ENCODE measurements around the gene HASPIN. TPM values are rescaled to one million over a fixed set of nuclear protein-coding genes. Genes with fewer than 3 reads are reported as not detected.

The HASPIN gene
- total and polyA plus RNA-seq, 2 of the 13 experiments (the other 11 are each of a cell fraction or from before 2014, with no cell fraction given): 2.7 to 8.1 TPM

GRCh38 chr17:3690094-3690715 is 33.5 kb upstream of the HASPIN start:
- Histone ChIP-seq H4K20me1 (ENCODE audit: insufficient read depth, low read length) (no peaks in the 10 kb centered on the region), H3K27me3 (ENCODE audit: control insufficient read depth in 1 of 2, insufficient read depth in 2 of 2, low read length in 2 of 2) (peaks cover 1 to 9% of the 10 kb centered on the region in 2 experiments; a peak in 3 of 5 replicates), H3K4me2 (ENCODE audit: low read depth, low read length) (no peak overlapping the region), H3K9ac (ENCODE audit: insufficient read depth, low read depth, low read length) (no peak overlapping the region), H3K79me2 (ENCODE audit: insufficient read depth, low read length) (no peaks in the 10 kb centered on the region), H3K36me3 (replicated peaks in 1 of 2; ENCODE audit: control insufficient read depth in 1 of 2, insufficient read depth in 2 of 2, low read length in 2 of 2) (no peaks in the 10 kb centered on the region), H3K4me1 (ENCODE audit: insufficient read depth, low read length) (peaks cover 9% of the 10 kb centered on the region), H3K27ac (ENCODE audit: extremely low read length, insufficient read depth, low read length) (no peak overlapping the region), H3K4me3 (replicated peaks in 1 of 3; ENCODE audit: insufficient read depth in 1 of 3, low read depth in 2 of 3, low read length in 3 of 3) (no peak overlapping the region), H3K9me3 (ENCODE audit: low read length) (no peaks in the 10 kb centered on the region), H2AFZ (ENCODE audit: low read length) (no peak overlapping the region)
- no TSS peak for BruUV-seq (replicated peaks)
- in situ Hi-C loops (cut with HindIII; ENCODE audit: extremely low pct_ligation_motif_present, low pct_unique_long_range_greater_than_20kb) (no loop called here), intact Hi-C loops (cut with micrococcal nuclease; ENCODE audit: unreplicated experiment) (no loop called here)
- ATAC-seq: no peak; the same call in 2 of the 3 replicates
- ChIA-PET POLR2A (no interaction called here), CTCF (ENCODE audit: low intra/inter-chr PET ratio, low total read pairs) (no interaction called here)
- no peak for DNase-seq (ENCODE audit: low spot score)
- FAIRE-seq: no peak
- WGBS (ENCODE audit: low lambda C conversion rate): 75% methylated on average over 16 of the region's 22 CpGs
- no peak for TF ChIP-seq HNRNPH1 (optimal IDR thresholded peaks at IDR 0.05; ENCODE audit: low read depth, low read length)
- TF ChIP-seq DBP (CRISPR knock-in tag; IDR thresholded peaks at IDR 0.05; ENCODE audit: not compliant biosample characterization): no peak
- TF ChIP-seq ZBTB43 (CRISPR knock-in tag; conservative IDR thresholded peaks at IDR 0.05): no peak
- TF ChIP-seq ZNF703 (CRISPR knock-in tag; IDR thresholded peaks at IDR 0.05; ENCODE audit: borderline replicate concordance): no peak
- TF ChIP-seq ZNF646 (CRISPR knock-in tag; IDR thresholded peaks at IDR 0.05): no peak
- no peak for TF ChIP-seq MBD4 (IDR thresholded peaks at IDR 0.05; ENCODE audit: borderline replicate concordance, low read length)
- TF ChIP-seq ZHX1 (CRISPR knock-in tag; IDR thresholded peaks at IDR 0.05; ENCODE audit: low read depth): no peak
- TF ChIP-seq ZSCAN22 (CRISPR knock-in tag; IDR thresholded peaks at IDR 0.05): no peak
- no peak for TF ChIP-seq ZNF263 (CRISPR knock-in tag; IDR thresholded peaks at IDR 0.05)
- TF ChIP-seq GATAD1 (CRISPR knock-in tag; IDR thresholded peaks at IDR 0.05): no peak
- TF ChIP-seq ZNF652 (CRISPR knock-in tag; IDR thresholded peaks at IDR 0.05; ENCODE audit: borderline replicate concordance, low read depth): no peak

Data from HepG2 (cell line).